ENCODE measurements around the gene ATP13A5. TPM values are rescaled to one million over a fixed set of nuclear protein-coding genes. Genes with fewer than 3 reads are reported as not detected.

ATP13A5 gene
- total RNA-seq, 1 experiment from 2014 or later = not detected

DNA sequence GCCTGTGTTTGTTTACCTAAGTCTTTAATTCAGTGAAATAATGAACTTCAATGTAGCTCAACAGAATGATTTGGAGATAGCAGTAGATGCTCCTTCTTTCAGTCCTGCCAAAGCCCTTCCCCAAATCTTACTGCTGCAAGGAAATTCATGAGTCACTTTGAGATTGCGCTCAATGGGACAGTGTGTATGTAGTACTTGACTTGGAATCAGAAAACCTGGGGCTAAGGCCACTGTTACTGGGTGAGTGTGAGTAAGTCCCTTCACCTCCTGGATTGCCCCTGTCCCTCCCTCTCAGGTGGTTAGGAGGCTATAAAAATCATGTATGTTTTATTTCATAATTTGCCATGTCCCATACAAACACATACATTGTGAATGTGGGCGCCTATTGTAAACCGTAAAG lies 29.9 kb downstream of the ATP13A5 start:
- no peak for DNase-seq (ENCODE audit: extremely low read depth, low read depth)

DNA sequence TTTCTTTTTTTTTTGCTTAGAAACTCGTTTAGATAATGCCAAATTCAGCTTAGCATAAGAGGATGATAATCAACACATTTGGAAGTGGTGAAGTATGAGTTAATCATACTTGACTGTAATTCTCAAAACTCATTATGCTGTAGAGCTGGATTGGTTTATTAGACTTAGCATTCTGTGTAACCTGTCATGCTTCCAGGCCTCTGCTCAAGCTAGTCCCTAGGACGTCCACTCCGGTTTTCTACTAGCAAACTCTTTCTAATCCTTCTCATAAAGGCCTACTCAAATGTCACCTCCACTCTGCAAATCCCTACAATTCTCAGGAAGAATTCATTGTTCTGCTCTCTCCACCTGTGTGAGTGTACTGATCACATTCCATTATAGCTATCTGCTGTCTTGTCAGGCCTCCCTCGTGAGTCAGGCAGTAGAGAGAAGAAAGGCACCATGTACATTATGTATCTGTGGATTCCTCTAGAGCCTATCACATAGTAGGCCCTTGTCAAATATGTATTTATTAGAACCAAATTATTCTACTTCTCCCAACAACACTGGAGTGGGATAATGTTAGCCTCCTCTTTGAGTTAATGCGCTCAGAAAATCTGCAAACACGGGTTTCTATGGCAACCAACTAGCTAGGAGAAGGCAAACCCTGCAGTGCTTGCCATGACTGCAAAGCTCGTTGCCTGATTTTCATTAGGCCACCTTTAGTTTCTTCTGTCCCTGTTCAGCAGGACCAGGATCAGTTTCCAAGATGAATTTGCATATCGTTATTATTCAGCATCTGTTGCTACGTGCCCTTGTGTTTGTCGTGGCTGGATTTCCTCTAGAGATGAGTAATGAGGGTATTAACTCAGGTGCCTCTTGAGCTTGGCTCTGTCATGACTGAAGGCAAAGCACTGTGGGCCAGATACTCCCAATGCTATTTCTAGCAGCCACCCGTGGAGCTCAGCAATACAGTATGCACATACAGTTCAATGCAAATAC lies 30.7 kb downstream of the ATP13A5 start:
- no peak for DNase-seq (ENCODE audit: extremely low read depth, low read depth)

DNA sequence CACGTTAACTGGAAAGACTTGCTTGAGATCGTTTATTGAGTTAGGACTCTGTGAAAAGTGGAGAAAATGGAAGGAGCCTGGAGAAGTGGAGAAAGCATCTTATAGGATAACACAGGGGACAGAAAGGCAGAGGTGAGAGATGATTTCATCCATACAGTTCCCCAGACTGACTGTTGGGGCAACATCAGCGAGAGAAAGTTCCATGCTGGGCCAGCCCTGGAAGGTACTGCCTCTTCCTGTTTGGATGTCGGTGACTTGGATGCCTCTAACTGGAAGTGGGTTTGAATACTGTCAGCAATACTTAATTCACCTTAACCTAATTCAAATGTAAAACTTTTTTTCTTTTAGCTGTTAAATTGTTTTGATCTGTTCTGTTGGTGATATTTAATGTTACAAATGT lies 32.3 kb downstream of the ATP13A5 start:
- no peak for DNase-seq (ENCODE audit: extremely low read depth, low read depth)

DNA sequence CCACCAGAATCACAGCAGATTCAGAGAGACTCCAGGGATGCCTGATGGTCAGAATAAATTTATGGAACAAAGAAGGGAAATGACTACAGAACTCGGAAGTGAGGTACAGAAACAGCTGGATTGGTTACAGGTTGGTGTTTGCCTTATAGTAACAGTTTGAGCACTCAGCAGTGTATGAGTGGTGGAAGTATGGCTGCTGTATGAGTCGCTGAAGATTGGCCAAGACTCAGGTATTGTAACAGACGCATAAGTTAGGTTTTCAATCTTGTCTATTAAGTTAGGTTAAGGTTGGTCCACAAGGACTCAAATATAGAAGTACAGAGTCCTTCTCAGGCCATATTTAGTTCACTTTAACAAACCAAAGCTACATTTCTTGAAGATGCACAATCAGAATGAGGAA lies 33.1 kb downstream of the ATP13A5 start:
- no peak for DNase-seq (ENCODE audit: extremely low read depth, low read depth)

DNA sequence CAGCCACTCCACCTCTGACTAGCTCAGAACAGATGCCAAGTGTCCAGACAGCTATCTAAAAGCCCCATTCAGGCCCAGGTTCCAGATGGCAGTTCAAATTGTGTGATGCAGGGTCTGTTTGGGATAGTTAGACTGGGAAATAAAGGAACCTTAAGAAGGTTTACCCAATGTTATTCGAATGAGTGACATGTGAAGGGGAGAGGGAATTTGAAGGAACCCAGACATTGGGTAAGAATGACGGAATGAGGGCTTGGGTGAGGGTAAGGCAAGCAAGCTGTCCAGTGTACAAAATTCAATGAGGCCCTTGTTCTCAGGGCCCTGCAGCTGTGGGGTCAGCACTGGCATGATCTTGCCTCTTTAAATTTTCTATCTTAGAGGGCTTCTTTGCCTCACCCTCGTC lies 34.1 kb downstream of the ATP13A5 start:
- no peak for DNase-seq (ENCODE audit: extremely low read depth, low read depth)

DNA sequence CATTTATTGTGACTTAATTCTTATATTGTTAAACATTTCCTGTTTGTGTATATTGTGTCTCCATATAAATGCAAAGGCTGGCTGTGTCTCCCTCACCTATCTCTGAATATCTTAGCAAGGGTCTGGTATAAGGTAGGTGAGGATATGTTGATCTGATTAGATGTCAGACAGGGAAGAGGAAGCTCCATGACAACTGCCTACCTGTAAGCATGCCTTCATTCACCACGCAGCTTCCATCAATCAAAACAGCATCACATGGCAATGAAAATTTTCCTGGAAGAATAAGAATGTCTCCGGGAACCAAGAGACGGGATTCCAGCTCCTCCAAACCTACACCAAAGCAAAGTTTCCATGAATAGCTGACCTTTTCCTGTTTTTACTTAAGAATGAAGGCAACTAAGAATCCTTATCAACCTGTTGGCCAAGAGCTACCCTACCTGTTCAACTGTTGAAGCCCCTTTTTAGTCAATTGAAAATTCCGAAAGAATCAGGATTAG lies 34.8 kb downstream of the ATP13A5 start:
- DNase-seq (ENCODE audit: extremely low read depth, low read depth) = no peak

DNA sequence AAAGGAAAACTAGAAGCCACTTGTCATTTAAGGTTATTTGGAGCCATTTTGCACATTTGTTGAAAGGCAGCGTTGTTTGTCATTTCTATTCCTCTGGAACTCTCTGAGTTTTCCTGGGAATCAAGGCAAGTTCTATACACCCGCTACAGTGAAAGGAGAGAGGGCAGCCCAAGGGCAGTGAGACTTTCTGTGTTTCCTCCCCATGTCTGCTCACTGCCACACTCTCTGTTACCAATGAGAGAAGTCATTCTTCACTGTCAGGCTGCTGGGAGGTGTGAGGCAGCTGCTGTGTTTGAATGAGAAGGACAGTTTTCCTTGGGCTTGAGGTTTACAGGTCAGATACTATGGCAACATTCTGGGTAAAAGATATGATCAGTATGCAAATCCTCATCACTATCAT lies 36.0 kb downstream of the ATP13A5 start:
- DNase-seq (ENCODE audit: extremely low read depth, low read depth) = no peak

DNA sequence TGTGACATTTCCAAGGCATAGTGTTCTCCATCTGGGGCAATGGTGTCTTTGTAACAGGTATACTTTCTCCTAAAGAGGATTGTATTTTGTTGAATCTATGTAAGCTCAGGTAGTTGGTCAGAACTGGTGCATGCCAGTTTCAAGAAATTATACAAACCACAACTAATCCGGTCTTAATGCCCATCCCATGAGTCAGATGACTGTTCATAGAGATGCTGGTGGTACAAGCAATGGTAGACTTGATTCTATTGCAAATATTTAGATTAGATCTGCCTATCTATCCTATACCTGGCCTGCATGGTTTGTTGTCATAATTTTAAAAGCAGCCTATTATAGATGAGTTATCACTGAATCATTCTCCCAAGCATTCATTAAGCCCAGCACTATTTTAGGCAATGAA lies 43.5 kb downstream of the ATP13A5 start:
- no peak for DNase-seq (ENCODE audit: extremely low read depth, low read depth)

DNA sequence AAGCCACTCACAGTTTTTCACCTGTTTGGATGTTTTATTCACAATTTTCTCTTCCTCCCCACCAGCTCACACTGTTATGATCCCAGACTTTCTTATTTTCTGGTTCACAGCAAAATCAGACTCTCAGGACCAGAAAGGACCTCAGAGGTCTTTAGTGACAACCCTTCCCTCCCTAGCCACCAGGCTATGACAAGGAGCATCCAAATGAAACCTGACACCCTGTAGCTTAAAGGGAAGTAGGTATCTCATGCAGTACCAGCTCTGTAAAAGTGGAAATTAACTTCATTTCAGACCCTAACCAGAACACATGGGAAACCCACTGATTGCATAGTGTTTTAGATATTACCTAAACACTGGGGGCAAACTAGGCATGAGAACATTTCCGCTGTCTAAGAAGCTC lies 45.3 kb downstream of the ATP13A5 start:
- DNase-seq (ENCODE audit: extremely low read depth, low read depth) = no peak

DNA sequence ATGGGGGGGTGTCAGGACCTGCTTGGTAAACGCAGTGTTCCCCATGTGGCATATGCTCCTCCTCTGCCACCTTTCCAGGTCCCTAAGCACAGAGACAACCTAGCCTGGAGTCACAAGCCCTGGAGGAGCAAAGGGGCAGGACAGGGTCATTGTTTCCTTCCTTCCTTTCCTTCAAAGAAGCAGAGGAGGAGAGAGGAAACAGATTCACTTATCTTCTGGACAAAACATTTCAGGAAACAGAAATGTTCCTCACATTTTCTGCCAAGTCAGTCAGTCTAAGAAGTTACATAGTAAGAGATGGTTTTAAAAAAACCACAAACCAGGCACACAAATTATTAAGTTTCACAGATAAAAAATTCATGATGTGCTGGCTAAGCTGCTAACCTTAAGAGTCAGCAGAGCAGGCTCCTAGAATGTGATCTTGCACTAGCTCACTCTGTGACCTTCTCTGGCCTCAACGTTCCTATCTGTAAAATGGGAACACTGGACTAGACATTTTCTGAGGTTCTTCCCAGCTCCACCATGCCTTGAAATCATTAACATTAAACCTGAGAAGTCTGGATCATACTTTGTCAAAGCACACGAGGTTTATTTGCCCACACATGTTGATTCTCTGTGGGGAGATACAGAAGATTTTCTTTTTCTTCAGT lies 47.9 kb downstream of the ATP13A5 start:
- DNase-seq (ENCODE audit: extremely low read depth, low read depth) = no peak

DNA sequence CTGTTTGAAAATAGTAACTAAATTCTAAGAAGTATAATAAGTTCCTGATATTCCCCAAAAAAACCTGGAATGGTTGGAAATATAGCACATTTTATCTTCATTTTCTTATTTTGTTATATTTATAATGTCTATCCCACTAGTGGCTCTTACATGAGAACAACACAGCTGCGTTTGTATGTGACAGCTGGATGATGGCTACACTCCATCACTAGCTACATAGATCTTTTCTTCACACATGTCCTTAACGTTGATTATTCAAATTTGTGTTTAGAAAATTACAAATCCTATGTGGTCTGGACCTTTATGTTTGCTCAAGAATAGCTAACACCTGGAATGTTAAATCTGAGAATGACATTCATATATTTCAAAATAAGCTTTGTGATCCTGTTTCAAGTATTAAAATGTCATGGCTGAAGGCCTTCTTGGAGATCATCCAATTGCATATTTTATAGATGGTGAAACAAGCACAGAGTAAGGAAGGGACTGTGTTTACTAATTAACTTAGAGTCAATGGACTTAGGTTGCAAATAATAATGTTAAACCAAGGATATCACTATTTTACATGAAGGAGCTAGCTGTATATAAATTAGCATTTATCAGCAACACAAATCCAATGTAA lies 60.8 kb downstream of the ATP13A5 start:
- no peak for DNase-seq (ENCODE audit: extremely low read depth, low read depth)

DNA sequence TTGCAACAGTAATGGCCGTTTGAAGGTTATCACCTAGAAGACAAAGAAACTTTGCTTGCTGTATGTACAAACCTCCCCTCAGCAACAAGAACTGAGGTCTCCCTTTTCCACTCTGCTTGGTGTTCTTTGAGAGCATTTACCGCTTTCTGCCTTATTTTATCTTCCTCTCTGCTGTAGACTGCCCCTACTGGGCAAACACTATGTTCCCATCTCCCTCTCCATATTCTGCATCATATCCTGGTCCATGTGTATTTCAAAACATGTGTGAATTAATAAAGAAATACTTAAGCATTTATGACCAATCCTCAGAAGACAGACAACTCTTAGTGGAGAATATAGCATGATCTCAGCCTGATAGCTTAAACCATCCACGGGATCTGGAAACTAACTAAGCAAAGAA lies 64.4 kb downstream of the ATP13A5 start:
- no peak for DNase-seq (ENCODE audit: extremely low read depth, low read depth)

DNA sequence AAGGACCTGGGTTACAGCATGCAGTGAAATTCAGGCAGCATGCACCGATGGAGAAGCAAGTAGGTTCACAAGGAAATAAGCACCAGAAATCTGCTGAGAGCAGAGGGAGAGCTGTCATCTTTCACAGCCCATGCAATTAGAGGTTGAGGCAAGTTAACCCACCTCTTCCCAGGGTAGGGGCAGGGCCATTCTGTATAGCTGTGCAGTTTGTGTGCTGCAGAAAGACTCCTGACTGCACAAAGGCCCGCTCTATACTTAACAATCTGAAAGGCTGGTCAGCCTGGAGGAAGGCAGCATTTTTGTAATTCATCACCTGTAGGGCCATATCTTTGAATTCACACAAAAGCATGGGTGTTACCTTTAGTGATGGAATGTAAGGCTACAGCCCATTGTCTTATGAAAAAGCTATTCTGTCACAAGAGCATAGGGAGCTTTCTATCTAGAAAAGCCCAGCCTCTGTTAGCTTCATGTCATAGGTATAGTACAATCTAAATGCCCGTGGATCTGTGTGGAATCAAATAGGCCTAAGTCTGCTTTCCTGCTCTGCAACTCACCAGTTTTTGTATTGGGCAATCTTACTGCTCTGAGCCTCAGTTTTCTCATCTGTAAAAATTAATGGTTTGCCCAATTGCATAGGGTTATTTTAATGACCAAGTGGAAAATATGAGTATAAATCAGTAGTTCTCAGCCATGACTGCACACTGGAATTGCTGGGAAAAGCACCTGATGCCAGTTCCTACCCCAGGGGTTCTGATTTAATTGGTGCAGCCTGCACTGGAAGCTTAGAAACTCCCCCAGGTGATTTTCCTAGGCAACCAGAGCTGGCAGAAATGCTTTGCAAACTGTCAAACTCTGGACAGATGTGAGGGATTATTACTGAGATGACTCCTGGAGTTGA lies 65.2 kb downstream of the ATP13A5 start:
- no peak for DNase-seq (ENCODE audit: extremely low read depth, low read depth)

DNA sequence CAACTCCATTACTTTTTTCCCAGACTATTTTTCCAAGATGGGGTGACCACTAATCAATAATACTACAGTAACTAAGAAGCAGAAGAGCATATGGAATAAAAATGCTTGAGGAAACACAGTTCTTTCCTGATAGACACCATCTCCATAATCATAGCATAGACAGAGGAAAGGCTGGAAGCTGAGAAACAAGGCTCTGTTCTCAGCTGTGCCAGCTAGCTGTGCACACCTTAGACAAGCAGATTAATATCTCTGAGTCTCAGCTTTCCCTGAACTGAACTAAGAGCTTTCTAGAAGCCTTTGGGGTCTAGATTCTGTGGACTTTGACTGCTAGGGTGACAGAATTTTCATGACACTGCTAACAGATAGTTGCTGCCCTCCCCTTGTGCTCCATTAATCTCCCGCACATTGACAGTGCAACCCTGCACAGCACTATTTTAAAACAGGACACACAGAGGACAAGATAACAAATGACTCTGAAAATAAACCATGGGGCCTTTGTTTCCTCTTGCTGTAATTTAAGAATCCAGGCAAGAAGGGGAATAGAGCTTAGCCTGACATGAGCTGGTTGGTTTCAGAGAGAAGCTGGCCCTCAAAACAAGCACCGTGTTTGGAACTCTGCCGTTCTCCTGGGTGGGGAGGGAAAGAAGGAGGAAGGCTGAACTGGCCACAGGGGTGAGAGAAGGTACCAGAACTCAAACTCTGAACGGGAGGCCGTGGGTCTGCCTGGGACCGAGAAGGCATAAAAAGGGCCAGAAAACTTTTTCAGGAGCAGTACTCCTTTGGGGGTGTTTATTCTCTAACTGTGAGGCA lies 67.4 kb downstream of the ATP13A5 start:
- no peak for DNase-seq (ENCODE audit: extremely low read depth, low read depth)

DNA sequence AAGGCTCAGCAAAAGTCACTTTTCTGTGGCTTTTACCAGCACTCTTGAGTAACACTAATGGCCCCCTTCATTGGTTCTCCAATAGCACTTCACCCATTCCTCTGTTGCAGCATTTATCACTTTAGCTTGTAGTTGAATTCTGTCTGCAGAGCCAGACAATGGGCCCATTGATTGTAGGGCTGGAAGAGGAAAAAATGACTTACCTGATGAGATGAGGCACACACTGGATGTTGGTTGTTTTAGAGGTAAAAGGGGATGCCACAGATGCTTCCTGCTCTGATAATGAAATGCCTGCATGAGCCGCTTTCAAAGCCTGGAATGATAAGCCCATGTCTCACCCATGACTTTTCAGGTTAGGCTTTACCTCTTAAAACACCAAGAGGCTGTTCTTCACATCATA lies 73.2 kb downstream of the ATP13A5 start:
- DNase-seq (ENCODE audit: extremely low read depth, low read depth) = no peak

DNA sequence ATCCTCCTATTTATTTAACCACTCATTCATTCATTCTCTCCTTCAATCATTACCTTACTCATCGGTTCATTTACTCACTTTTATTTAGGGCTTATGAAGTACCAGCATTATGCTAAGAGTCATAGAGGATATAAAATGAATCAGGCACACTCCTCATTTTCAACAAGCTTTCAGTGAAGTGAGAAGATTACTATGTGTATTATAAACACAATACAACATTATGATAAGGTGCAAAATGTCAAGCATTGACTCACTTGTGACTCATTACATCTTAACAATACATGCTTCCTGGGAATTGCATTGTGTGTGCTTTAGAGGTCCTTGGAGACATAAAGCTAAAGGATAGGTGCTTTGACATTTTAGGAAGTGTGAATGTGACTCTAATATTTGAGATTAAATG lies 77.1 kb downstream of the ATP13A5 start:
- DNase-seq (ENCODE audit: extremely low read depth, low read depth) = no peak

DNA sequence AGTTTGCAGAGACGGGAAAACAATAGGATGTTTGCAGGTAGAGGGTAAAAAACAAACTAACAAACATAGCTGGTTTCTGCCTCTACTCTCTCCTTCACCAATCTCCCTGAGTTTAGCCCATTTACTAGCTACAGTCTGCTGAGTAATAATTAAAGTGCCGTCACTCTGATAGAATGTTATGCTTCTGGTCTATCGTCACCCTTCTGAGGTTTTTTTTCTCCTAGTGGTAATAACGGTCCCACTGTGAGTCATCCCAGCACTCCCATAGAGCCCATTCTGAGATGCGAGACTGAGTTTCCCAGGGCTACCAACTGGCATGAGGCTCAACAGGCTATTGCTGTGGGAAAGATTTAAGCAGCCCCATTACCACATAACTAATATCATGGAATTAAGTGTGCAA lies 81.1 kb downstream of the ATP13A5 start:
- no peak for DNase-seq (ENCODE audit: extremely low read depth, low read depth)

DNA sequence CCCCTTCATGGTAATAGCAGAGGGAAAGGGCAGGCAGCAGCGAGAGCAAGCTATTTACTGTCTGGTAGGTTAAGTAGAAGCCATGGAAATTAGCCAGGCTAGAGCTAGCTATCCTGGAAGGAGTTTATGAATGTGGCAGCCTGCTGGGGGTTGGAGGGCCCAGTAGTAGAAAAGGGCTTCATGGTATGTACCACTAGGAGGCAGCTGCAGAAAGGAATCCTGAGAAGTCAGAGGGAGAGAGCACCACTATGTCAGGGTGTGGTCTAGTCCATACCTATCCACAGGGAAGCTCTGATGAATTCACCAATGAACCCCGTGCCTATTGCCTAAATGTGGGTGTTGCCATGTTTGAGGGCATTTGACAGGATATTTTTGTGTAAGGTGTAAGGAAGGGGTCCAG lies 82.6 kb downstream of the ATP13A5 start:
- DNase-seq (ENCODE audit: extremely low read depth, low read depth) = no peak

DNA sequence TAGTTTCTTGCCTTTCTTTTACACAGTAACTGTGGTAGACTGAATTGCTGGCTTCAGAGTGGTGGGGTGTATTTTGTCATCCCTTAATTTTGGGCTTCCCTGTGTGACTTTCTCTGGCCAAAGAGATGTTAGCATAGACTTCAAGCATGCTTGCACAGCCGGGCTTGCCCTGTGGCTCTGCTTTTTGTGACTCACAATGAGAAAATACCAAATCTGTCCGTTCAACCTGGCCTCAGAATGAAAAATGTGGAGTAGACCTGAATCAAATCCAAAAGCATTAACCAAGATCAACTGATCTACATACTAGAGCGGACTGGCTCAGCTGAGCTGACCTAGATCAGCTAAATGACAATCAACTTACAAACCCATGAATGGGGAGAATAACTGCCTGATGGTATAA lies 86.2 kb downstream of the ATP13A5 start:
- no peak for DNase-seq (ENCODE audit: extremely low read depth, low read depth)

All from NCI-H460 (cell line).